ENCODE data around the gene EXOC4.

Gene EXOC4

DNA sequence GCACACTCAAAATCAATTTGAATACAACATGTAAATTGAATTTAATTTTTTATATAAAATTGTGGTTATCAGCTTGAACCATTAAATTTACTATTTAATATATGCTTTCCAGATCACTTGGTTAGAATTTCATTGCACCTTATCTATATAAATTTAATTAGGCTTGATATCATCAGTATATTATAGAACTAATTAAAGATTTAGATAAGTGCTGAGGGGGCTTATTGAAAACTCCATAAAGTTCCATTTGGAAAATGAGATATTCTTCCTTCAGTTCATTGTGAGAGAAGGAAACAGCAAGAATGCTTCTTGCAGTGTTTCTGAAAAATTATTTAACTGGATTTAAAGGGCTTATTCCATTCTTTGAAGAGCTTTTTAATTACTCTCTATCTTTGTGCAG is 788.6 kb downstream of the EXOC4 start:
- no peak overlapping the region for H3K4me3 ChIP-seq (replicated peaks; ENCODE audit: low read depth, low read length)
- no peak for DNase-seq (ENCODE audit: low read depth)
- TF ChIP-seq CTCF (IDR thresholded peaks at IDR 0.05; ENCODE audit: low read length, missing control alignments): no peak

DNA sequence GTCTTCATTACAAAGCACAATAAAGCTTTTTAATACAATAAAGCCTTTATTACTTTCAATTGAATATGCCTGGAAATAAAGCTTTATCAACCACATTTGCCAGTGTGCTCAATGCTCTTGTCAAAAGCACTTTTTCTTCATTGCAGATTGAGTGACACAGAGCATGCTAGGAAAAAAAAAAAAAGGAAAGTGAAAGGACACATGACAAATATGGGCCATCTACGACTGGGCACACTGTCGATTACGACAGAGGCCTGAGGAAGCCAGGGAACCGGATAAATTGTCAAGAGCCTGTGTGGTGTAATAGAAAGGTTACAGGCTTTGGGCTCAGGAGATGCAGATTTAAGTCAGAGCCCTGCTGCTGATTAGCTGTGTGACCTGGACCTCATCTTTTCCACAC is 789.4 kb downstream of the EXOC4 start:
- H3K4me3 ChIP-seq (replicated peaks; ENCODE audit: low read depth, low read length): no peak overlapping the region
- no peak for DNase-seq (ENCODE audit: low read depth)
- TF ChIP-seq CTCF (IDR thresholded peaks at IDR 0.05; ENCODE audit: low read length, missing control alignments): no peak

GRCh38 chr7:134044682-134045081 is 791.8 kb downstream of the EXOC4 start:
- H3K4me3 ChIP-seq (replicated peaks; ENCODE audit: low read depth, low read length): no peak overlapping the region
- peak; percentile 55 for DNase-seq (ENCODE audit: low read depth)
- TF ChIP-seq CTCF (IDR thresholded peaks at IDR 0.05; ENCODE audit: low read length, missing control alignments): no peak

DNA sequence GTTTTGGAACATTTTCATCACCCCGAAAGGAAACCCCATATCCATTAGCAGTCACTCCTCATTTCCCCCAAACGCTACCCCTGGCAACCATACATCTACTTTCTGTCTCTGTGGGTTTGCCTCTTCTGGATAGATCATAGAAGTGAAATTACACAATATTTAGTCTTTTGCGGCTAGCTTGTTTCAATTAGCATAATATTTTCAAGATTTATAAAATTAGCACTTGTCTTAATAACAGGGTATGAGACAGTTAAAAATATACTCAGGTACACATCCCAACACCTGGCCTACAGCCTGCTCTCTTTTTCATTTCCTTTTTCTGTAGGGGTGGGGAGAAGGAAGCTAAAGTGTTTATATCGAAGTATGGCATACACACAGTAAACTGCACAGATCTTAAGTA is 792.8 kb downstream of the EXOC4 start:
- no peak for TF ChIP-seq CTCF (IDR thresholded peaks at IDR 0.05; ENCODE audit: low read length, missing control alignments)
- DNase-seq (ENCODE audit: low read depth): no peak
- H3K4me3 ChIP-seq (replicated peaks; ENCODE audit: low read depth, low read length): no peak overlapping the region

DNA sequence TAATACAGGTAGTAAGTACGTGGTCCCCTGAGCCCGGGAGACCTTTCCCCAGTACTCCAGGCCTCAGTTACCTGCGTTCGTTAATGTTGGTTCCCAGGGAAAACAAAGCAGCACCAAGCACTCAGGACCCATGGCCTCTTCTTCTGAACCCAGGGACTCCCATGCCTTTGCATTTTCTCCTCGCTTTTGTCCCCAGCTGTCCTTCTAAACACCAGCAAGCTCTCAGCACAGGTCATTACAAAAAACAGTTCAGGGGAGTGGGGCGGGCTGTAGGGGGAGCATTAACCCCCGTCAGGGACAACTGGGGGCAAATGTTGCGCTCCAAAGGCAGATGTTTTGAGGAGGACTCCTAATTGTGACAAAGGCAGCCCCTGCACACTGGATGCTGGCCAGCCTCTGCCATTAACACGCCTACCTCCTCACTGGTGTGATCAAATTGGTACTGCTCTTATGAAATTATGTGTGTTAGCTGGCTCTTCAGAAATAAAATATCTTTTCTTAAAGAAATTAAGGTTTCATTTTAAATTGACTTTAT is 793.8 kb downstream of the EXOC4 start:
- no peak overlapping the region for H3K4me3 ChIP-seq (replicated peaks; ENCODE audit: low read depth, low read length)
- no peak for DNase-seq (ENCODE audit: low read depth)
- no peak for TF ChIP-seq CTCF (IDR thresholded peaks at IDR 0.05; ENCODE audit: low read length, missing control alignments)

DNA sequence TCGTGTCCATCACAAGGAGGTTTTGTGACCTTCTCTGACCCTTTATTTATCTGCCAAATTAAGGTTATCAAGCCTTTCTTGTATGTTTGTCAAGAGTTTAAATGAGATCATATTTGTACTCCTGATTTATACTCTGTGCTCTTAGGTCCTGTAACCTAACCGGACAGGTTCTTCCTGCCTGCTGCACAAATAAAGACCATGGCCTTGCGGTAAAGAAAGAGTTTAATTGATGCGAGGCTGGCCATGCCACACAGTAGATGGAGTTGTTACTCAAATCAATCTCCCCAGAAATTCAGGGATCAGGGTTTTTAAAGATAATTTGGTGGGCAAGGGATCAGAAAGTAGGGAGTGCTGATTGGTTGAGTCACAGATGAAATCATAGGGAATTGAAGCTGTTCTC is 794.8 kb downstream of the EXOC4 start:
- no peak overlapping the region for H3K4me3 ChIP-seq (replicated peaks; ENCODE audit: low read depth, low read length)
- no peak for TF ChIP-seq CTCF (IDR thresholded peaks at IDR 0.05; ENCODE audit: low read length, missing control alignments)
- DNase-seq (ENCODE audit: low read depth): no peak

DNA sequence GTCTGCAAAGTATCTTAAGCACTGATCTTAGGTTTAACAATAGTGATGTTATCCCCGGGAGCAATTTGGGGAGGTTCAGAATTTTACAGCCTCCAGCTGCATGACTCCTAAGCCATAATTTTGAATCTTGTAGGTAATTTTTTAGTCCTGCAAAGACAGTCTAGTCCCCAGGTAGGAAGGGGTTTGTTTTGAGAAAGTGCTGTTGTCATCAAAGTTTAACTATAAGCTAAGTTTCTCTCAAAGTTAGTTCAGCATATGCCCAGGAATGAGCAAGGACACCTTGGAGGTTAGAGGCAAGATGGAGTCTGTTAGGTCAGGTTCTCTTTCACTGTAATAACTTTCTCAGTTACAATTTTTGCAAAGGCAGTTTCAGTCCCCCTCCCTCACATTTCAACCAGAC is 795.3 kb downstream of the EXOC4 start:
- no peak for TF ChIP-seq CTCF (IDR thresholded peaks at IDR 0.05; ENCODE audit: low read length, missing control alignments)
- H3K4me3 ChIP-seq (replicated peaks; ENCODE audit: low read depth, low read length): no peak overlapping the region
- DNase-seq (ENCODE audit: low read depth): no peak
